Common myeloid progenitor, CD34-positive (primary cell): ENCODE results near the gene SERPINI1.

Experiments used
- CTCF ChIA-PET: fragments of 350-600 bp; sonication (Branson Sonifier 250); formaldehyde crosslinking; loops from one replicate; lab custom pipeline; 2021; ENCODE audit warnings: antibody characterized with exemption; lab: Charles Lee
- POLR2A ChIA-PET: fragments of 350-600 bp; sonication (Branson Sonifier 250); formaldehyde crosslinking; loops from one replicate; lab custom pipeline; 2021; ENCODE audit warnings: antibody characterized with exemption; lab: Charles Lee
- DNase-seq, 3 donors: peaks; one replicate each; pipeline versions ENCODE4 v3.0.0 to v3.0.0-alpha.2; 2013
- H3K27ac ChIP-seq, 2 experiments: 1 replicate in 1 of 2; 2 replicates in 1 of 2; pipeline ENCODE4 v1.7.0; 2013; ENCODE audit warnings: inconsistent platforms in 2 of 2, low read length in 2 of 2, mild to moderate bottlenecking in 2 of 2, low read depth in 1 of 2, moderate library complexity in 1 of 2; ENCODE audit not compliant: severe bottlenecking in 2 of 2, insufficient read depth in 1 of 2, poor library complexity in 1 of 2
- H3K27me3 ChIP-seq, 5 experiments: replicated peaks in 2 of 5; 1 replicate in 3 of 5; 2 replicates in 2 of 5; pipeline versions ENCODE4 v1.6.1 to v1.7.0; 2013; ENCODE audit warnings: low read length in 4 of 5, mild to moderate bottlenecking in 2 of 5, moderate library complexity in 2 of 5, inconsistent platforms in 1 of 5; ENCODE audit not compliant: insufficient read depth in 5 of 5, control insufficient read depth in 4 of 5
- H3K36me3 ChIP-seq, 4 experiments: 1 replicate in 2 of 4; 2 replicates in 2 of 4; pipeline versions ENCODE4 v1.6.1 to v1.7.0; 2013; ENCODE audit warnings: low read length in 3 of 4, control low read depth in 1 of 4, mild to moderate bottlenecking in 1 of 4; ENCODE audit not compliant: control insufficient read depth in 4 of 4, insufficient read depth in 4 of 4
- H3K4me1 ChIP-seq, 4 experiments: 1 replicate in 3 of 4; 2 replicates in 1 of 4; pipeline versions ENCODE4 v1.6.1 to v1.7.1; 2013; ENCODE audit warnings: low read length in 3 of 4, mild to moderate bottlenecking in 3 of 4, control low read depth in 1 of 4, inconsistent platforms in 1 of 4, moderate library complexity in 1 of 4; ENCODE audit not compliant: control insufficient read depth in 4 of 4, insufficient read depth in 4 of 4; ENCODE audit errors: control extremely low read depth in 1 of 4
- H3K4me3 ChIP-seq, 7 experiments: 1 replicate in 4 of 7; 2 replicates in 3 of 7; pipeline versions ENCODE4 v1.5.1 to v1.7.0; 2013; ENCODE audit warnings: mild to moderate bottlenecking in 7 of 7, low read length in 6 of 7, moderate library complexity in 6 of 7, inconsistent platforms in 2 of 7, low read depth in 2 of 7, control low read depth in 1 of 7; ENCODE audit not compliant: insufficient read depth in 4 of 7, control insufficient read depth in 1 of 7; ENCODE audit errors: extremely low read depth in 1 of 7
- H3K9me3 ChIP-seq, 5 experiments: 1 replicate in 4 of 5; 2 replicates in 1 of 5; pipeline versions ENCODE4 v1.6.1 to v1.7.1; 2013; ENCODE audit warnings: low read length in 4 of 5, mild to moderate bottlenecking in 2 of 5, inconsistent platforms in 1 of 5, low read depth in 1 of 5, moderate library complexity in 1 of 5; ENCODE audit not compliant: control insufficient read depth in 4 of 5, insufficient read depth in 2 of 5; ENCODE audit errors: control extremely low read depth in 1 of 5
- WGBS: methylation state at CpG from one replicate; pipeline ENCODE4 v1.1.5; 2013; ENCODE audit not compliant: insufficient coverage; 5-methylcytosine and 5-hydroxymethylcytosine counted together

SERPINI1 gene

GRCh38 chr3:167750272-167750971 lies 14.9 kb downstream of the SERPINI1 start:
- ChIA-PET POLR2A (interaction anchor here (1.0 kb wide), 1 partner anchor 16 kb away, joined by 3 read pairs; the partner anchor contains the start of genes PDCD10 and SERPINI1), CTCF (interaction anchor here (2.1 to 2.2 kb wide), 2 partner anchors 10 to 66 kb away, joined by 10 to 14 read pairs; no protein-coding TSS in a partner anchor)
- Histone ChIP-seq H3K9me3 (no peaks in the 10 kb centered on the region), H3K4me3 (peak overlapping the region in 3 of 7 experiments; percentile 6 to 40 (median 23)), H3K4me1 (peaks cover 0 to 17% (median 7%) of the 10 kb centered on the region in 4 experiments), H3K27me3 (no peaks in the 10 kb centered on the region), H3K27ac (no peak overlapping the region), H3K36me3 (no peaks in the 10 kb centered on the region)
- 0% methylated on average over 2 of the region's 3 CpGs for WGBS
- peak; percentile 38 to 86 (median 75) for DNase-seq

GRCh38 chr3:167754049-167754448 lies 18.5 kb downstream of the SERPINI1 start:
- ChIA-PET POLR2A (no interaction called here), CTCF (interaction anchor here (1.9 to 2.2 kb wide), 2 partner anchors 12 to 13 kb away, joined by 6 to 9 read pairs; no protein-coding TSS in a partner anchor)
- Histone ChIP-seq H3K36me3 (no peaks in the 10 kb centered on the region), H3K27me3 (no peaks in the 10 kb centered on the region), H3K9me3 (no peaks in the 10 kb centered on the region), H3K4me3 (no peak overlapping the region), H3K4me1 (peaks cover 2 to 17% (median 7%) of the 10 kb centered on the region in 4 experiments), H3K27ac (no peak overlapping the region)
- no peak for DNase-seq

DNA sequence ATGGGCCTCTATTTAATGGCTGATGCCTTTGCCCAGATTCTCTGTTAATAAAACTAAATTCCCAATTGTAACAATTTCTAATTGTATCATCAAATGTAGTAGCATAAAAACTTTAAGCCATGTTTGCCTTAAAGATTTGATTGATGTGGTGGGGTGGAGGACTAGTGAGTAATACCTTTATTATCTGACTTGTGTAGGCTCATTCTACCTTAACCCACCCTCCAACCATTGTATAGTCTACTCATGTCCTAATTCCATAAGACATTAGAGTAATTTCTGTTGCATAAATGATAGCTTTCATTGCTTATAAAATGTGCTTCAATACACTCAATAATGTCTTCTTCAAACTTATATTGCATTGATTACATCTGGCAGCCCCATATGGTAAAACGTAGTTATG lies 25.8 kb downstream of the SERPINI1 start:
- POLR2A ChIA-PET = no interaction called here
- 100% methylated on average over 1 of the region's 1 CpG for WGBS
- CTCF ChIA-PET = interaction anchor here (0.7 kb wide), 1 partner anchor 385 kb away, joined by 3 read pairs; no protein-coding TSS in a partner anchor

GRCh38 chr3:167762296-167762695 lies 26.8 kb downstream of the SERPINI1 start:
- DNase-seq = no peak
- H3K27ac ChIP-seq = no peak overlapping the region
- no peaks in the 10 kb centered on the region for H3K36me3 ChIP-seq
- no peaks in the 10 kb centered on the region for H3K4me1 ChIP-seq
- H3K9me3 ChIP-seq = peaks cover 0 to 11% (median 4%) of the 10 kb centered on the region in 5 experiments
- no peak overlapping the region for H3K4me3 ChIP-seq
- WGBS = 81% methylated on average over 2 of the region's 2 CpGs
- ChIA-PET CTCF (no interaction called here), POLR2A (no interaction called here)
- no peaks in the 10 kb centered on the region for H3K27me3 ChIP-seq

More for the DNA sequence above, 25.8 kb downstream of the SERPINI1 start:
- Histone ChIP-seq H3K4me3 (no peak overlapping the region), H3K36me3 (no peaks in the 10 kb centered on the region), H3K4me1 (no peaks in the 10 kb centered on the region), H3K27me3 (no peaks in the 10 kb centered on the region), H3K27ac (no peak overlapping the region), H3K9me3 (peaks cover 0 to 11% (median 4%) of the 10 kb centered on the region in 5 experiments)
- DNase-seq = no peak

GRCh38 chr3:167772992-167773391 lies 37.5 kb downstream of the SERPINI1 start:
- WGBS = no CpG with 5 or more reads among the region's 3 CpGs
- no peak overlapping the region for H3K27ac ChIP-seq
- POLR2A ChIA-PET = no interaction called here

GRCh38 chr3:167773584-167773983 lies 38.1 kb downstream of the SERPINI1 start:
- no peaks in the 10 kb centered on the region for H3K36me3 ChIP-seq
- no peak overlapping the region for H3K4me3 ChIP-seq
- no peak overlapping the region for H3K27ac ChIP-seq
- peaks cover 0 to 7% (median 2%) of the 10 kb centered on the region in 4 experiments for H3K4me1 ChIP-seq
- ChIA-PET CTCF (no interaction called here), POLR2A (no interaction called here)
- H3K9me3 ChIP-seq = peaks cover 0 to 10% (median 4%) of the 10 kb centered on the region in 5 experiments
- no CpG with 5 or more reads among the region's 1 CpG for WGBS
- DNase-seq = no peak
- H3K27me3 ChIP-seq = no peaks in the 10 kb centered on the region

More at GRCh38 chr3:167772992-167773391, 37.5 kb downstream of the SERPINI1 start:
- no peak for DNase-seq
- H3K9me3 ChIP-seq = peaks cover 0 to 5% (median 3%) of the 10 kb centered on the region in 5 experiments
- H3K4me3 ChIP-seq = no peak overlapping the region
- CTCF ChIA-PET = no interaction called here
- H3K4me1 ChIP-seq = peaks cover 0 to 7% (median 2%) of the 10 kb centered on the region in 4 experiments
- no peaks in the 10 kb centered on the region for H3K27me3 ChIP-seq
- H3K36me3 ChIP-seq = no peaks in the 10 kb centered on the region

DNA sequence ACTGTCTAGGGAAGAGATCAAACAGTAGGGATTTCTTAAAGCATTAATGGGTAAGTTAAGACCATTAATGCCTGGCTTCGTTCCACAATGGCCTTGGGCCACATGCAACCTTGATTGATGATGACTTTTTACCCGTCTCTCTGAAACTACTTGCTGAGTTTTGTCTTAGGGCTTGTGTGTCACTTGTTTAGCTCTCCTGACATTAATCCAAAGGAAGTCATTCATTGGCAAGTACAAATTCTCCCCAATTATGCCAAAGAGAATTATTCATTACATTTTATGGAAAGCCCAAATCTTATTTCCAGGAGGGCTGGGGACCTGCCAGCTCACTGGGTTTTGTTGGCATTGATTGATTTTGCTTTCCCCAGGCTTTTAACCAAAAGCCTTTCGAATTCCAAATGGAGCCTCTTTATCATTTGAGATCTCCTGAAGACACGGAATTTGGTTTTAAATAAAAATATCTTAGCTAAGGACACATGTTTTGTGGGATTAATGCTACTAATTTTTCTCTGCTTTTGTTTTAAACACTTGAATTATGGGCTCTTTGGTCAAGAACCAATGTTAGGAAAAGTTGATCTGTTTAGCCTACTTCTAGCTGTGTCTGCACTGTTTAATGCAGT lies 40.7 kb downstream of the SERPINI1 start:
- H3K27ac ChIP-seq = no peak overlapping the region
- H3K27me3 ChIP-seq = no peaks in the 10 kb centered on the region
- no peaks in the 10 kb centered on the region for H3K36me3 ChIP-seq
- WGBS = 75% methylated on average over 4 of the region's 4 CpGs
- ChIA-PET CTCF (interaction anchor here (0.5 kb wide), 1 partner anchor 32 kb away, joined by 3 read pairs; no protein-coding TSS in a partner anchor), POLR2A (no interaction called here)
- DNase-seq = no peak
- H3K4me1 ChIP-seq = peaks cover 0 to 7% (median 2%) of the 10 kb centered on the region in 4 experiments
- H3K9me3 ChIP-seq = peaks cover 0 to 10% (median 4%) of the 10 kb centered on the region in 5 experiments
- H3K4me3 ChIP-seq = no peak overlapping the region
